Loucy (cell line): ENCODE data around the gene BPIFA1.

ENCODE experiments used
- EZH2phosphoT487 ChIP-seq: fragments of 200-600 bp; IDR thresholded peaks from 2 replicates; pipeline ENCODE4 v1.6.1; 2018; ENCODE audit warnings: antibody characterized with exemption, mild to moderate bottlenecking, moderate library complexity, borderline replicate concordance
- TF ChIP-seq, protein P1 (sequence below): fragments of 200-600 bp; sonication (generic); conservative IDR thresholded peaks from 2 replicates; pipeline ENCODE4 v1.5.1; 2014; ENCODE audit warnings: mild to moderate bottlenecking, antibody characterized with exemption, low read length

DNA sequence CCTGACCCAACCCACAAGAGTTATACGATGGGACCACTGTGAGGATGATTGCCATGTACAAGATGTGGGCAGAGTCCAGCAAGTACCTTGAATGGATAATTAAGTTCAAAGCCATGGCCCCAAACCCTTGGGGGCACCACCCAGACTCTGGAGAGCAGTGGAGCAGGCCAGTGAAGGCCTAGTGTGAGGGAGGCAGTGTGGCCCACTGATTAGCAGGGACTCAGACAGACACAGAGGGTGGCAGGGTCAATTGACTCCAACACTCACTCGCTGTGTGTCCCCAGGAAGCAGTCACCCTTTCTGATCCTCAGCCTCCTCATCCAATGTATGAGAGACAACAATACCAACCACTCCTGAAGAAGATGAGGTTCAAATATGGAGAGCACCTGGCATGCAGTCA is 1.7 kb upstream of the BPIFA1 start:
- TF ChIP-seq, protein P1, sequence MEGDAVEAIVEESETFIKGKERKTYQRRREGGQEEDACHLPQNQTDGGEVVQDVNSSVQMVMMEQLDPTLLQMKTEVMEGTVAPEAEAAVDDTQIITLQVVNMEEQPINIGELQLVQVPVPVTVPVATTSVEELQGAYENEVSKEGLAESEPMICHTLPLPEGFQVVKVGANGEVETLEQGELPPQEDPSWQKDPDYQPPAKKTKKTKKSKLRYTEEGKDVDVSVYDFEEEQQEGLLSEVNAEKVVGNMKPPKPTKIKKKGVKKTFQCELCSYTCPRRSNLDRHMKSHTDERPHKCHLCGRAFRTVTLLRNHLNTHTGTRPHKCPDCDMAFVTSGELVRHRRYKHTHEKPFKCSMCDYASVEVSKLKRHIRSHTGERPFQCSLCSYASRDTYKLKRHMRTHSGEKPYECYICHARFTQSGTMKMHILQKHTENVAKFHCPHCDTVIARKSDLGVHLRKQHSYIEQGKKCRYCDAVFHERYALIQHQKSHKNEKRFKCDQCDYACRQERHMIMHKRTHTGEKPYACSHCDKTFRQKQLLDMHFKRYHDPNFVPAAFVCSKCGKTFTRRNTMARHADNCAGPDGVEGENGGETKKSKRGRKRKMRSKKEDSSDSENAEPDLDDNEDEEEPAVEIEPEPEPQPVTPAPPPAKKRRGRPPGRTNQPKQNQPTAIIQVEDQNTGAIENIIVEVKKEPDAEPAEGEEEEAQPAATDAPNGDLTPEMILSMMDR, result no peak
- TF ChIP-seq EZH2phosphoT487, result no peak
